B cell (primary cell): Measurements from ENCODE around the gene KIF3A.

Experiments
- CTCF ChIP-seq: fragments of 200-600 bp; IDR thresholded peaks from one replicate; pipeline ENCODE4 v1.8.0; 2022; ENCODE audit warnings: antibody characterized with exemption, mild to moderate bottlenecking
- EZH2 ChIP-seq: IDR thresholded peaks from 2 replicates; pipeline ENCODE4 v1.6.1; 2012; ENCODE audit warnings: borderline replicate concordance, low read depth, mild to moderate bottlenecking, moderate library complexity, low read length; ENCODE audit not compliant: insufficient read depth, poor library complexity, severe bottlenecking

- TF ChIP-seq CTCF (no peak), EZH2 (no peak)
Observed at GRCh38 chr5:132692632-132692967, 44.7 kb downstream of the KIF3A start.
